Measurements from ENCODE around the gene PHF23. TPM values are rescaled to one million over a fixed set of nuclear protein-coding genes. Genes with fewer than 3 reads are reported as not detected.

Gene PHF23
- total RNA-seq, 1 experiment from 2014 or later, result 110 TPM

DNA sequence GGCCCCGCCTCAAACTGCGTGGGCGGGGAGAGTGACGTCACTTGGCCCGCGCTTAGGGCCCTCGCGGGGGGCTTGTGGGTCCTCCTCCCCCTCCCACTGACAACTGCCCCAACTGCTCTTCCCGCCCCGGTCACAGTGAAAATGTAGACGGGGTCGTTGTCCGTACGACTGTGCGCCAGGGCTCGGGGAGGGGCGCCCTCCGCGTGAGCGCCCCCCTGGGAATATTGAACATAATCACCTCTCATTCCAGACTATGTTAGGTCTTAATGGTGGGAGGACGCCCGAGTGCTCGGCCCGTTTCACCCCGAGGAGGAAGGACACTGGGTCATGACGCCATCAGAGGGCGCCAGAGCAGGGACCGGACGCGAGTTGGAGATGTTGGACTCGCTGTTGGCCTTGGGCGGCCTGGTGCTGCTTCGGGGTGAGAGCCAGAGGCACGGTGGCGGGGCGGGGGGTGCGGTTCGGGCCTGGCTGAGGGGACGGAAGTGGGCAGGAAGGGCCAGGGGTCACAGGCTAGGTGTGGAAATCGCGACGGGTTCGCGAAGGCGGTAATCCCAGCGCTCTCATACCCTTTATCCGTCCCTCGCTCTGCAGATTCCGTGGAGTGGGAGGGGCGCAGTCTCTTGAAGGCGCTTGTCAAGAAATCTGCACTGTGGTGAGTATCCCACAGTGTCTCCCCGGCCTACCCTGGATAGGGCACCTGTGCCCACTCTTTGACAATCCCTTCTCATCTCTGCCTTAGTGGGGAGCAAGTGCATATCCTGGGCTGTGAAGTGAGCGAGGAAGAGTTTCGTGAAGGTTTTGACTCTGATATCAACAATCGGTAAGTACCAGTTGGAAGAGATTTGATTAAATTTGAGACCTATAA, 13.2 kb upstream of the PHF23 start, which contains the start of gene ELP5:
ELP5 (plus strand) TSS at position 40 of the 868 bp plus-strand sequence; CDS start at position 376, 336 bp downstream.
- TF ChIP-seq, protein P1, sequence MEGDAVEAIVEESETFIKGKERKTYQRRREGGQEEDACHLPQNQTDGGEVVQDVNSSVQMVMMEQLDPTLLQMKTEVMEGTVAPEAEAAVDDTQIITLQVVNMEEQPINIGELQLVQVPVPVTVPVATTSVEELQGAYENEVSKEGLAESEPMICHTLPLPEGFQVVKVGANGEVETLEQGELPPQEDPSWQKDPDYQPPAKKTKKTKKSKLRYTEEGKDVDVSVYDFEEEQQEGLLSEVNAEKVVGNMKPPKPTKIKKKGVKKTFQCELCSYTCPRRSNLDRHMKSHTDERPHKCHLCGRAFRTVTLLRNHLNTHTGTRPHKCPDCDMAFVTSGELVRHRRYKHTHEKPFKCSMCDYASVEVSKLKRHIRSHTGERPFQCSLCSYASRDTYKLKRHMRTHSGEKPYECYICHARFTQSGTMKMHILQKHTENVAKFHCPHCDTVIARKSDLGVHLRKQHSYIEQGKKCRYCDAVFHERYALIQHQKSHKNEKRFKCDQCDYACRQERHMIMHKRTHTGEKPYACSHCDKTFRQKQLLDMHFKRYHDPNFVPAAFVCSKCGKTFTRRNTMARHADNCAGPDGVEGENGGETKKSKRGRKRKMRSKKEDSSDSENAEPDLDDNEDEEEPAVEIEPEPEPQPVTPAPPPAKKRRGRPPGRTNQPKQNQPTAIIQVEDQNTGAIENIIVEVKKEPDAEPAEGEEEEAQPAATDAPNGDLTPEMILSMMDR (conservative IDR thresholded peaks at IDR 0.05), result no peak; the same call in 2 of the 3 replicates
- H3K9me3 ChIP-seq (ENCODE audit: control insufficient read depth, low read depth, low read length), result no peaks in the 10 kb centered on the region

More for the DNA sequence above, 13.2 kb upstream of the PHF23 start, which contains the start of gene ELP5:
- Histone ChIP-seq H3K79me2 (ENCODE audit: insufficient read depth, low read length) (peaks cover 25% of the 10 kb centered on the region; the same call in 1 of the 2 replicates), H3K4me2 (ENCODE audit: insufficient read depth, insufficient read length, low read length) (peak within 1 kb of the TSS; percentile 79), H3K27me3 (ENCODE audit: insufficient read depth, low read length) (no peaks in the 10 kb centered on the region), H4K8ac (replicated peaks; ENCODE audit: insufficient read length, low read depth, low read length) (no peak within 1 kb of the TSS), H2BK20ac (ENCODE audit: low read depth, low read length, poor library complexity, severe bottlenecking) (no peak within 1 kb of the TSS), H2BK120ac (ENCODE audit: low read depth, low read length, poor library complexity, severe bottlenecking) (peak within 1 kb of the TSS; percentile 50), H2AK5ac (ENCODE audit: insufficient read length, low read length) (no peak within 1 kb of the TSS), H3T11ph (ENCODE audit: low read length) (no peak within 1 kb of the TSS), H2BK15ac (ENCODE audit: low read depth, low read length) (no peak within 1 kb of the TSS), H3K4me1 (ENCODE audit: insufficient read depth, low read length) (no peaks in the 10 kb centered on the region; the same call in 1 of the 2 replicates), H4K20me1 (ENCODE audit: control insufficient read depth, insufficient read depth, insufficient read length) (no peaks in the 10 kb centered on the region), H3K79me1 (ENCODE audit: insufficient read depth, low read depth, low read length, poor library complexity, severe bottlenecking) (peaks cover 13% of the 10 kb centered on the region), H2BK12ac (ENCODE audit: insufficient read length, low read depth, low read length) (no peak within 1 kb of the TSS), H3K4ac (ENCODE audit: low read depth, low read length) (no peak within 1 kb of the TSS), H3K14ac (ENCODE audit: insufficient read depth, low read length) (peak within 1 kb of the TSS; percentile 81), H2AFZ (ENCODE audit: low read length) (no peak within 1 kb of the TSS), H3K56ac (ENCODE audit: insufficient read length, low read depth, low read length) (no peak within 1 kb of the TSS), H3K23me2 (ENCODE audit: insufficient read length, low read depth, low read length, poor library complexity, severe bottlenecking) (peaks cover 6% of the 10 kb centered on the region), H3K23ac (ENCODE audit: insufficient read length, low read depth, low read length) (no peak within 1 kb of the TSS), H3K9ac (ENCODE audit: extremely low read depth, insufficient read length, low read length) (peak within 1 kb of the TSS; percentile 81), H2BK5ac (ENCODE audit: insufficient read length, low read length) (no peak within 1 kb of the TSS), H4K5ac (ENCODE audit: insufficient read length, low read depth, low read length) (no peak within 1 kb of the TSS), H4K91ac (ENCODE audit: insufficient read length, low read depth, low read length) (no peak within 1 kb of the TSS), H3K18ac (ENCODE audit: insufficient read length, low read depth, low read length) (peak within 1 kb of the TSS; percentile 90), H3K27ac (ENCODE audit: insufficient read length, low read depth, low read length) (peak within 1 kb of the TSS; percentile 9)
- WGBS (ENCODE audit: extremely low coverage, insufficient read length, low lambda C conversion rate), result no CpG with 5 or more reads among the region's 55 CpGs
- no peaks in the 10 kb centered on the region; the same call in 1 of the 2 replicates for H3K27me3 Mint-ChIP-seq (ENCODE audit: low read depth)
- no peaks in the 10 kb centered on the region for H3K9me3 Mint-ChIP-seq
- peak within 1 kb of the TSS; percentile 90 to 95 for H3K4me3 Mint-ChIP-seq
- peaks cover 22 to 28% of the 10 kb centered on the region in 2 experiments for H3K4me1 Mint-ChIP-seq
- peaks cover 22 to 42% (median 40%) of the 10 kb centered on the region in 3 experiments for H3K36me3 Mint-ChIP-seq (ENCODE audit: insufficient read depth in 1 of 3, low read depth in 3 of 3)
- peak; percentile 98 for DNase-seq
- peak within 1 kb of the TSS; percentile 100 for H3K27ac Mint-ChIP-seq
